ENCODE results near the gene RIMKLA. TPM values are rescaled to one million over a fixed set of nuclear protein-coding genes. Genes with fewer than 3 reads are reported as not detected.

The RIMKLA gene
- total RNA-seq, 1 experiment from 2014 or later, result 8.3 TPM

GRCh38 chr1:42340901-42341300, 39.7 kb upstream of the RIMKLA start (continued):
- no peak for TF ChIP-seq E2F4 (CRISPR knock-in tag; IDR thresholded peaks at IDR 0.05; ENCODE audit: borderline replicate concordance, low read depth)
- TF ChIP-seq ZNF425 (CRISPR knock-in tag; conservative IDR thresholded peaks at IDR 0.05), result no peak
- no peak for TF ChIP-seq E2F1 (CRISPR knock-in tag; IDR thresholded peaks at IDR 0.05)
- no peak for TF ChIP-seq NR1H2 (CRISPR knock-in tag; IDR thresholded peaks at IDR 0.05)

GRCh38 chr1:42343049-42343448, 37.5 kb upstream of the RIMKLA start:
- no peaks in the 10 kb centered on the region for H3K36me3 Mint-ChIP-seq
- ChIA-PET CTCF (no interaction called here), POLR2A (no interaction called here)
- ATAC-seq (no peak), DNase-seq (ENCODE audit: low spot score) (no peak)
- H3K27me3 Mint-ChIP-seq (ENCODE audit: low read depth), result peaks cover 8% of the 10 kb centered on the region
- H3K27ac Mint-ChIP-seq, result no peak overlapping the region
- peaks cover 20% of the 10 kb centered on the region for H3K4me1 Mint-ChIP-seq
- no peaks in the 10 kb centered on the region for H3K9me3 Mint-ChIP-seq
- no peak for TF ChIP-seq ERG (CRISPR knock-in tag; IDR thresholded peaks at IDR 0.05)
- TF ChIP-seq ZNF138 (CRISPR knock-in tag; conservative IDR thresholded peaks at IDR 0.05), result no peak
- TF ChIP-seq SP1 (CRISPR knock-in tag; conservative IDR thresholded peaks at IDR 0.05), result no peak
- no peak for TF ChIP-seq PREB (CRISPR knock-in tag; IDR thresholded peaks at IDR 0.05; ENCODE audit: borderline replicate concordance)
- TF ChIP-seq MXD4 (CRISPR knock-in tag; IDR thresholded peaks at IDR 0.05; ENCODE audit: borderline replicate concordance), result no peak
- TF ChIP-seq ZBTB21 (CRISPR knock-in tag; IDR thresholded peaks at IDR 0.05; ENCODE audit: borderline replicate concordance), result no peak
- no peak for TF ChIP-seq ETV6 (CRISPR knock-in tag; IDR thresholded peaks at IDR 0.05)
- TF ChIP-seq HMGA2 (CRISPR knock-in tag; IDR thresholded peaks at IDR 0.05), result no peak
- TF ChIP-seq ZNF219 (CRISPR knock-in tag; IDR thresholded peaks at IDR 0.05; ENCODE audit: borderline replicate concordance), result no peak
- TF ChIP-seq E2F5 (CRISPR knock-in tag; IDR thresholded peaks at IDR 0.05), result no peak
- TF ChIP-seq NFYB (CRISPR knock-in tag; conservative IDR thresholded peaks at IDR 0.05; ENCODE audit: low read depth), result no peak
- TF ChIP-seq OVOL2 (CRISPR knock-in tag; IDR thresholded peaks at IDR 0.05; ENCODE audit: borderline replicate concordance), result no peak
- TF ChIP-seq ZNF263 (CRISPR knock-in tag; IDR thresholded peaks at IDR 0.05; ENCODE audit: low read depth), result no peak
- no peak overlapping the region for H3K4me3 Mint-ChIP-seq

Data from WTC11 (cell line).